Ascending aorta (tissue), 2 donors: ENCODE measurements around the gene STAP2. TPM values are rescaled to one million over a fixed set of nuclear protein-coding genes. Genes with fewer than 3 reads are reported as not detected.

Experiments used
- DNase-seq, 2 donors: peaks; one replicate each; pipeline ENCODE4 v3.0.0-alpha.2; 2019; ENCODE audit warnings: low spot score in 2 of 2
- H3K27ac ChIP-seq, 2 donors: fragments of 200-600 bp; sonication (generic); one replicate each; pipeline ENCODE4 v1.5.1; 2016 to 2017; ENCODE audit warnings: mild to moderate bottlenecking in 1 of 2
- H3K27me3 ChIP-seq: fragments of 200-600 bp; sonication (generic); one replicate; pipeline ENCODE4 v1.5.1; 2017
- H3K36me3 ChIP-seq, 2 donors: fragments of 200-600 bp; sonication (generic); one replicate each; pipeline ENCODE4 v1.5.1; 2016
- H3K4me1 ChIP-seq, 2 donors: fragments of 200-600 bp; sonication (generic); one replicate each; pipeline ENCODE4 v1.5.1; 2016 to 2017; ENCODE audit warnings: mild to moderate bottlenecking in 1 of 2
- H3K4me3 ChIP-seq, 2 donors: fragments of 200-600 bp; sonication (generic); one replicate each; pipeline ENCODE4 v1.5.1; 2016 to 2017; ENCODE audit warnings: mild to moderate bottlenecking in 1 of 2
- H3K9me3 ChIP-seq, 2 donors: fragments of 200-600 bp; sonication (generic); one replicate each; pipeline ENCODE4 v1.5.1; 2016
- intact Hi-C: fragments of 100-400 bp; cut with DNase I; formaldehyde crosslinking; loops from one replicate; pipeline ENCODE4 v1.15.1; 2023
- total RNA-seq: library from RNA; depleted of rRNA; stranded (reverse); fragments of >200 nt; gene quantifications from one replicate; pipeline ENCODE4 v1.1.0, GENCODE V29; 2016
- TF ChIP-seq, protein P1 (sequence below), 3 experiments: fragments of 200-600 bp in 2 of 3; fragments of 450-650 bp in 1 of 3; sonication (generic) in 2 of 3; IDR thresholded peaks; one replicate each; pipeline ENCODE4 v1.5.1; 2016 to 2019; ENCODE audit warnings: antibody characterized with exemption in 3 of 3, mild to moderate bottlenecking in 1 of 3, moderate library complexity in 1 of 3

STAP2 gene
- total RNA-seq, 1 donor from 2014 or later, result 6.6 TPM

DNA sequence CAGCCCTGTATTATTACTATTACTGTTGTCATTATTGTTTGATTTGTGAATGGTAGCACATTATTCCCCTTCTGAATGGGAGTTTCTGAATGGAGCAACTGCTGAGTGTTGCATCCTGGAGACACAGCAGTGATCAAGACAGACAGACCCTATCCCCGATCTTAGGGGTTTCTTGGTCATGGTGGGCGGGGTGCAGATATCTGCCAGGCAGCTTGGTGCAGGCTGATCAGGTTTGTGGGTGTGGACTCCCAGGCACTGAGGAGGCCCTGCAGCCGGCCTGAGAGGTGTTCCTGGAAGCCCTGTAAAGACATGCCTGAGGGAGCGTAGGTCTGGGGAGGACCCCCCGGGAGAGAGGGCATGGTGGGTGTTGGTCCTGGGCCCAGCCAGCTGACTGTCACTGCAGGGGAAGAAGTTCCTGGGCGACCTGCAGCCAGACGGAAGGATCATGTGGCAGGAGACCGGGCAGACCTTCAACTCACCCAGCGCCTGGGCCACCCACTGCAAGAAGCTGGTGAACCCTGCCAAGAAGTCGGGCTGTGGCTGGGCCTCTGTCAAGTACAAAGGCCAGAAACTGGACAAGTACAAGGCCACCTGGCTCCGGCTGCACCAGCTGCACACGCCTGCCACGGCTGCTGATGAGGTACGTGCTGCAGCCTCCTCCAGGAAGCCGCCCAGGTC is 6.9 kb upstream of the STAP2 start:
- TF ChIP-seq, protein P1, sequence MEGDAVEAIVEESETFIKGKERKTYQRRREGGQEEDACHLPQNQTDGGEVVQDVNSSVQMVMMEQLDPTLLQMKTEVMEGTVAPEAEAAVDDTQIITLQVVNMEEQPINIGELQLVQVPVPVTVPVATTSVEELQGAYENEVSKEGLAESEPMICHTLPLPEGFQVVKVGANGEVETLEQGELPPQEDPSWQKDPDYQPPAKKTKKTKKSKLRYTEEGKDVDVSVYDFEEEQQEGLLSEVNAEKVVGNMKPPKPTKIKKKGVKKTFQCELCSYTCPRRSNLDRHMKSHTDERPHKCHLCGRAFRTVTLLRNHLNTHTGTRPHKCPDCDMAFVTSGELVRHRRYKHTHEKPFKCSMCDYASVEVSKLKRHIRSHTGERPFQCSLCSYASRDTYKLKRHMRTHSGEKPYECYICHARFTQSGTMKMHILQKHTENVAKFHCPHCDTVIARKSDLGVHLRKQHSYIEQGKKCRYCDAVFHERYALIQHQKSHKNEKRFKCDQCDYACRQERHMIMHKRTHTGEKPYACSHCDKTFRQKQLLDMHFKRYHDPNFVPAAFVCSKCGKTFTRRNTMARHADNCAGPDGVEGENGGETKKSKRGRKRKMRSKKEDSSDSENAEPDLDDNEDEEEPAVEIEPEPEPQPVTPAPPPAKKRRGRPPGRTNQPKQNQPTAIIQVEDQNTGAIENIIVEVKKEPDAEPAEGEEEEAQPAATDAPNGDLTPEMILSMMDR (IDR thresholded peaks at IDR 0.05), result no peak
- Histone ChIP-seq H3K27me3 (no peaks in the 10 kb centered on the region), H3K27ac (no peak overlapping the region), H3K9me3 (no peaks in the 10 kb centered on the region), H3K36me3 (no peaks in the 10 kb centered on the region), H3K4me1 (peaks cover 3 to 8% of the 10 kb centered on the region in 2 donors), H3K4me3 (no peak overlapping the region)
- no peak for DNase-seq
- intact Hi-C loops, result no loop called here

DNA sequence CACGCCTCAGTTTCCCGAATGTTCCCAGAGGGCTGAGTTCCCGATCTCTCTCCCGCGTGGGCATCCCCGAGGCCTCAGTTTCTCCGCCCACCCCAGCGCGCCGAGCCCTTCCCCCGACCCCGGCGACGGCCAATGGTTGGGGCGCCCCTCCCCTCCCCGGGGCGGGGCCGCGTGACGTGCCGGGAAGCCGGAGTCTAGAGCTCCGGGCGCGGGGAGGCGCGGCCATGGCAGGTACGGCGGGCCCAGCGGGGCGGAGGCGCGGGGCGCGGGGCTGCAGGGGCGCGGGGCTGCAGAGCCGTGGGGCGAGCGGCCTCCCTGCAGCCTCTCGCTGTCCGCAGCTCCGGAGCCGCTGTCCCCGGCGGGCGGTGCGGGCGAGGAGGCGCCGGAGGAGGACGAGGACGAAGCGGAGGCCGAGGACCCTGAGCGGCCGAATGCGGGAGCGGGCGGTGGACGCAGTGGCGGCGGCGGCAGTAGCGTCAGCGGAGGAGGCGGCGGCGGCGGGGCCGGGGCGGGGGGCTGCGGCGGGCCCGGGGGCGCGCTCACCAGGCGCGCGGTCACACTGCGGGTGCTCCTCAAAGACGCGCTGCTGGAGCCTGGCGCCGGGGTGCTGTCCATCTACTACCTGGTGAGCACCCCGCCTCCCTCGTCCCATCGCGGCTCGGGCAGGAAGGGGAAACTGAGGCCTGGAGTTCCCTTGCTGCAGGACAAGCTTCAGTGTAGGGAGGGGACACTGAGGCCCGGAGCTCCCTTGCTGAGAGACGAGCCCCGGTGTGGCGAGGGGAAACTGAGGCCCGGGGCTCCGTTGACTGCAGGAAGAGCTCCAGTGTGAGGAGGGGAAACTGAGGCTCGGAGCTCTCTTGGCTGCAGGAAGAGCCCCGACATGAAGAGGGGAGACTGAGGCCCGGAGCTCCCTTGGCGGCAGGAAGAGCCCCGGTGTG is 5.0 kb upstream of the STAP2 start, which contains the start of gene MPND:
MPND (plus strand) TSS at position 193 of the 938 bp plus-strand sequence; CDS start at position 225, 32 bp downstream.
- peak within 1 kb of the TSS; percentile 68 to 94 for H3K4me3 ChIP-seq
- H3K9me3 ChIP-seq, result no peaks in the 10 kb centered on the region
- H3K27me3 ChIP-seq, result no peaks in the 10 kb centered on the region
- intact Hi-C loops, result loop anchor here (1.0 to 2.0 kb wide), 6 partner anchors 15 to 127 kb away; partner anchors contain the start of genes CHAF1A, UBXN6 and YJU2
- peak; percentile 66 to 96 for DNase-seq
- H3K4me1 ChIP-seq, result peaks cover 3 to 8% of the 10 kb centered on the region in 2 donors
- H3K36me3 ChIP-seq, result no peaks in the 10 kb centered on the region
- peak within 1 kb of the TSS; percentile 80 to 87 for H3K27ac ChIP-seq
- TF ChIP-seq, protein P1 (IDR thresholded peaks at IDR 0.05), result no peak

DNA sequence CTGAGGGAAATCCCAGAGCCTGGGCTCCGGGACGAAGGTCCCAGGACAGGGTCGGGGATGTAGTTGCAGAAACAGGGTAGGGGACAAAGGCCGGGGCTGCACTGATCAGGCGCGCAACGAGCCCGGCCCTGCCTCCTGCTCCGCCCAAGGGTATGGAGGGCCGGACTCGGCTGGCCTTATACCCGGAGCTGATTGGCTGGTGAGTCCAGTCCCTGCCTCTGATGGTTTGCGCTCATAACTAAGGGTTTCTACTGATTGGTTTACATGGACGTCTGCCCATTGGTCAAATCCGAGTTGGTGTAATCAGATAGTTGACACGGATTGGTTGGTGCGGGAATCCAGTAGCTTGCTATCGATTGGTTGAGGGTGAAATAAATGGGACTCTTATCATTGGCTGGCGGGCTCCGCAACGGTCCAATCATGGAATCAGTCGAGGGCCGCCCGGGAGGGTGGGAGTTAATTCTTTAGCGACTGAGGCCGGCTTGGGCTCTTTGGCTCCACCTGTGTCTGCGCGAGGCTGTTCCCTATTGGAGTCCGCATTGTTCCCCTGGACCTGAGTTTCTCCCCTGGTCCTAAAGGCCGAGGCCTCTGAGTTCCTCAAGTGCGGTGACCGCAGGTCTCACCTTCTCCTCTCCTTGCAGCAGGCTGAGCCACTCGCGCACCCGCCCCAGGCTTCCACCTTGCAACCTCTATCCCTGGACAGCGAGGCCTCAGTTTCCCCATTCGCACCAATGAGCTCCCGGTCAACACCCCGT is 4.2 kb upstream of the STAP2 start:
- intact Hi-C loops, result loop anchor here (1.0 to 2.0 kb wide), 6 partner anchors 14 to 128 kb away; partner anchors contain the start of genes CHAF1A, UBXN6 and YJU2
- Histone ChIP-seq H3K9me3 (no peaks in the 10 kb centered on the region), H3K27me3 (no peaks in the 10 kb centered on the region), H3K36me3 (no peaks in the 10 kb centered on the region), H3K27ac (peak overlapping the region; percentile 80 to 87), H3K4me1 (peaks cover 3 to 8% of the 10 kb centered on the region in 2 donors), H3K4me3 (peak overlapping the region; percentile 68 to 94)
- peak; percentile 94 to 99 for DNase-seq
- TF ChIP-seq, protein P1 (IDR thresholded peaks at IDR 0.05), result peak in 2 of 3 experiments; percentile 27 to 29

DNA sequence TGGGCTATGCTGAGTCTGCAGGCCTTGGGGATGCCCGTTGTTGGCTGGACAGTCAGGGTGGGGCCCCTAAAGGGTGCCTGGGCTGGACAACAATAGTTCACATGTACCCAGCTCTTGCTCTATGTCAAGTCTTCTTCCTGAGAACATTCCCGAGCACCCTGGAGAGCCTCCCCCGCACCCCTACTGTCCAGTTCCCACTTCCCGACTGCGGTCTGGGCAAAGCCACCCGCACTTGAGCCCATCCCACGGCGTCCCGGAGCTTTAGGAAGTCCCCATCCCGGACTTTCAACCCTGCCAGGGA is 3.6 kb upstream of the STAP2 start:
- peak in 1 of 2 donors; percentile 73 for DNase-seq
- H3K4me3 ChIP-seq, result peak overlapping the region; percentile 67 to 70
- peaks cover 3 to 8% of the 10 kb centered on the region in 2 donors for H3K4me1 ChIP-seq
- peak overlapping the region; percentile 80 to 87 for H3K27ac ChIP-seq
- H3K9me3 ChIP-seq, result no peaks in the 10 kb centered on the region
- no peaks in the 10 kb centered on the region for H3K27me3 ChIP-seq
- intact Hi-C loops, result loop anchor here (2.0 kb wide), 2 partner anchors 95 to 129 kb away; partner anchors contain the start of gene YJU2
- TF ChIP-seq, protein P1 (IDR thresholded peaks at IDR 0.05), result no peak
- H3K36me3 ChIP-seq, result no peaks in the 10 kb centered on the region

DNA sequence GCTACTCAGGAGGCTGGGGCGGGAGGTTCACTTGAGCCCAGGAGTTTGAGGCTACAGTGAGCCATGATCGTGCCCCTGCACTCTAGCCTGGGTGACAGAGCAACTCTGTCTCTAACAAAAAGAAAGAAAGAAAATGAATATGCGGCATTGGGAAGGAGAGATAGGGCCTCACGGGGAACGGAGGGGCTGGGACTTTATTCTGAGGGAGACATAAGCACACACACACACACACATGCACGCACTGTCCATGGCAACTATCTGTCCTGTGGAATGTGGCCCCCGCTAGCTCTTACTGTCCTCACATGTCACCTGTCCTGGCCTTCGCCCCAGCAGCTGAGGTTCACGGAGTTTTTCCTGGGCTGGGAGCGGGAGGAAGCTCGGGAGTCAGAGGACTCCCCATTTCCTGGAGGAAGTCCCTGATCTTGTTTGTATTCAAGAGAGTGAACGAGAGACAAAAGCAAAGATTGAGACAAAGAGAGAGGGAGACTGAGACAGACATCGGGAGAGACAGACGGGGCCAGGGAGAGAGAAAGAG is 654 bp downstream of the STAP2 start:
- H3K27ac ChIP-seq, result no peak overlapping the region

More for the DNA sequence above, 654 bp downstream of the STAP2 start:
- H3K36me3 ChIP-seq, result no peaks in the 10 kb centered on the region
- no peaks in the 10 kb centered on the region for H3K27me3 ChIP-seq
- no peak for DNase-seq
- peak overlapping the region; percentile 42 to 51 for H3K4me3 ChIP-seq
- H3K9me3 ChIP-seq, result no peaks in the 10 kb centered on the region
- TF ChIP-seq, protein P1 (IDR thresholded peaks at IDR 0.05), result no peak
- intact Hi-C loops, result no loop called here
- peaks cover 0 to 4% of the 10 kb centered on the region in 2 donors for H3K4me1 ChIP-seq
